GM23338 (cell line): ENCODE results near the gene USP10. TPM values are rescaled to one million over a fixed set of nuclear protein-coding genes. Genes with fewer than 3 reads are reported as not detected.

Experiments used
- ATAC-seq: fragments of 200-7000 bp; cut with Tn5 transposase; 3 replicates; pipeline ENCODE4 v1.9.1; 2020
- DNase-seq: peaks from one replicate; pipeline ENCODE4 v3.0.0-alpha.2; 2015; ENCODE audit warnings: low spot score
- H2AFZ ChIP-seq: fragments of 200-600 bp; sonication (generic); 2 replicates; pipeline ENCODE4 v1.8.0; 2016; ENCODE audit warnings: antibody characterized with exemption, mild to moderate bottlenecking, moderate library complexity
- H3F3A ChIP-seq: fragments of 200-600 bp; sonication (generic); replicated peaks from 2 replicates; pipeline ENCODE4 v1.8.0; 2017; ENCODE audit warnings: antibody characterized with exemption, mixed run types, low read depth
- H3K27ac ChIP-seq: fragments of 200-600 bp; sonication (generic); 2 replicates; pipeline ENCODE4 v1.6.1; 2016; ENCODE audit warnings: low read depth
- H3K27me3 ChIP-seq: fragments of 200-600 bp; sonication (generic); 2 replicates; pipeline ENCODE4 v1.8.0; 2016; ENCODE audit warnings: mild to moderate bottlenecking, mixed run types, moderate library complexity; ENCODE audit not compliant: insufficient read depth
- H3K36me3 ChIP-seq: fragments of 200-600 bp; sonication (generic); 2 replicates; pipeline ENCODE4 v1.8.0; 2016; ENCODE audit warnings: mild to moderate bottlenecking; ENCODE audit not compliant: insufficient read depth
- H3K4me1 ChIP-seq: fragments of 200-600 bp; sonication (generic); 2 replicates; pipeline ENCODE4 v1.8.0; 2016; ENCODE audit warnings: mild to moderate bottlenecking, moderate library complexity; ENCODE audit not compliant: insufficient read depth
- H3K4me2 ChIP-seq: fragments of 200-600 bp; sonication (generic); 2 replicates; pipeline ENCODE4 v1.7.1; 2017; ENCODE audit warnings: mixed run types
- H3K4me3 ChIP-seq: fragments of 200-600 bp; sonication (generic); 2 replicates; pipeline ENCODE4 v1.6.1; 2016; ENCODE audit warnings: mixed run types
- H3K79me2 ChIP-seq: fragments of 200-600 bp; sonication (generic); replicated peaks from 2 replicates; pipeline ENCODE4 v1.8.0; 2017; ENCODE audit warnings: mild to moderate bottlenecking; ENCODE audit not compliant: insufficient read depth
- H3K9me2 ChIP-seq: fragments of 200-600 bp; sonication (generic); 2 replicates; pipeline ENCODE4 v1.8.0; 2017; ENCODE audit not compliant: insufficient read depth
- H4K20me1 ChIP-seq: fragments of 200-600 bp; sonication (generic); replicated peaks from 2 replicates; pipeline ENCODE4 v1.8.0; 2017; ENCODE audit warnings: mild to moderate bottlenecking; ENCODE audit not compliant: insufficient read depth
- H3K27ac Mint-ChIP-seq: 2 replicates; pipeline ENCODE4 v1.8.0; 2020; ENCODE audit warnings: inconsistent platforms, mild to moderate bottlenecking, moderate library complexity, mixed read lengths
- H3K27me3 Mint-ChIP-seq: 3 replicates; pipeline ENCODE4 v1.8.0; 2022; ENCODE audit warnings: low read depth, mild to moderate bottlenecking, moderate library complexity, mixed read lengths, inconsistent platforms; ENCODE audit not compliant: insufficient read depth, poor library complexity
- H3K36me3 Mint-ChIP-seq: 3 replicates; pipeline ENCODE4 v1.8.0; 2021; ENCODE audit warnings: low read depth, mild to moderate bottlenecking, inconsistent platforms, moderate library complexity, mixed read lengths
- H3K4me1 Mint-ChIP-seq: 3 replicates; pipeline ENCODE4 v1.8.0; 2020; ENCODE audit warnings: mild to moderate bottlenecking, inconsistent platforms, mixed read lengths
- H3K4me3 Mint-ChIP-seq: 3 replicates; pipeline ENCODE4 v1.8.0; 2021; ENCODE audit warnings: moderate library complexity, mild to moderate bottlenecking, inconsistent platforms, mixed read lengths
- H3K9me3 Mint-ChIP-seq: 3 replicates; pipeline ENCODE4 v1.8.0; 2020; ENCODE audit warnings: moderate library complexity, mild to moderate bottlenecking, inconsistent platforms, mixed read lengths
- EZH2 ChIP-seq: fragments of 200-600 bp; sonication (generic); IDR thresholded peaks from one replicate; pipeline ENCODE4 v1.8.0; 2017; ENCODE audit warnings: antibody characterized with exemption, mild to moderate bottlenecking, low read depth; ENCODE audit not compliant: unreplicated experiment
- EZH2phosphoT487 ChIP-seq: fragments of 200-600 bp; sonication (generic); IDR thresholded peaks from one replicate; pipeline ENCODE4 v1.8.1; 2018; ENCODE audit warnings: antibody characterized with exemption; ENCODE audit not compliant: unreplicated experiment
- JUNB ChIP-seq: IDR thresholded peaks from one replicate; pipeline ENCODE4 v1.6.1; 2016; ENCODE audit warnings: antibody characterized with exemption; ENCODE audit not compliant: unreplicated experiment
- POLR2AphosphoS5 ChIP-seq: IDR thresholded peaks from 2 replicates; pipeline ENCODE4 v1.6.1; 2016; ENCODE audit warnings: antibody characterized with exemption, low read depth
- STAT1 ChIP-seq: IDR thresholded peaks from one replicate; pipeline ENCODE4 v1.6.1; 2016; ENCODE audit warnings: antibody characterized with exemption; ENCODE audit not compliant: unreplicated experiment
- ZNF331 ChIP-seq: fragments of 250-450 bp; sonication (Bioruptor Pico); IDR thresholded peaks from 2 replicates; pipeline ENCODE4 v1.5.0; 2020; ENCODE audit warnings: low read depth, mild to moderate bottlenecking, moderate library complexity
- polyA plus RNA-seq: library from polyadenylated mRNA; unstranded; fragments of >200 nt; fragmentation: Nextera tagmentation; extraction: Ambion mirVana; gene quantifications from 2 replicates; pipeline ENCODE4 v1.2.1, GENCODE V29; 2016
- total RNA-seq: library from RNA; depleted of rRNA; stranded (reverse); fragments of >200 nt; shearing (Covaris generic); gene quantifications from 2 replicates; pipeline ENCODE4 v1.2.3, GENCODE V29; 2014
- TF ChIP-seq, protein P1 (sequence below), 2 experiments: fragments of 200-600 bp in 1 of 2; sonication (generic) in 1 of 2; conservative IDR thresholded peaks; 2 replicates each; pipeline versions ENCODE4 v1.5.1 to v1.6.1; 2016 to 2017; ENCODE audit warnings: antibody characterized with exemption in 2 of 2, low read depth in 2 of 2, mild to moderate bottlenecking in 2 of 2, moderate library complexity in 1 of 2

USP10 gene
- total and polyA plus RNA-seq, 2 experiments from 2014 or later, result 158 to 194 TPM

DNA sequence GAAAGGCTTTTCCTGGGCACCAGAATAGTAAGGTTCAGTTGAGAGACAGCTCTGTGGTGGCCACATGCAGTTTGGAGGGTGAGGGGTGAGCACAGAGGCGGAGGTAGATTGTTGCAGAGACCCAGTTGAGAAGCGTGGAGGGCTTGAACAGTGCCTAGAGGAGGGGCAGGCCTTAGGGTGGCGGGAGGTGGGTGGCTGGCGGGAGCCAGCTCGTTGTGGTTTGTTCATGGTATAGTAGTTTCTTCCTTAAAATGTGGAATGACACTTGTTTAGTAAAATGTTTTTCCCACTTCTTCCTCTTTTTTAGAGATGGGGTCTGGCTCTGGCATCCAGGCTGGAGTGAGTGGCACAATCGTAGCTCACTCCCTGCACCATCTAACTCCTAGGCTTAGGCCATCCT is 14.2 kb downstream of the USP10 start:
- DNase-seq, result no peak
- Mint-ChIP-seq H3K27ac (no peak overlapping the region), H3K9me3 (no peaks in the 10 kb centered on the region), H3K4me3 (no peak overlapping the region; the same call in 2 of the 3 replicates), H3K27me3 (peaks cover 8% of the 10 kb centered on the region), H3K36me3 (peaks cover 9% of the 10 kb centered on the region; the same call in 2 of the 3 replicates), H3K4me1 (peaks cover 70% of the 10 kb centered on the region)
- no peak overlapping the region for H3K4me3 ChIP-seq
- peak overlapping the region; percentile 41; the same call in 1 of the 2 replicates for H3K4me2 ChIP-seq
- no peaks in the 10 kb centered on the region for H3K27me3 ChIP-seq
- H3K27ac ChIP-seq, result peak overlapping the region; percentile 85; the same call in 1 of the 2 replicates
- no peak overlapping the region for H2AFZ ChIP-seq
- peaks cover 72% of the 10 kb centered on the region for H3K4me1 ChIP-seq
- peaks cover 92% of the 10 kb centered on the region for H4K20me1 ChIP-seq
- ATAC-seq, result peak; percentile 60
- H3K36me3 ChIP-seq, result peaks cover 3% of the 10 kb centered on the region; the same call in 1 of the 2 replicates
- no peaks in the 10 kb centered on the region for H3K9me2 ChIP-seq
- no peak for TF ChIP-seq EZH2phosphoT487
- TF ChIP-seq, protein P1, sequence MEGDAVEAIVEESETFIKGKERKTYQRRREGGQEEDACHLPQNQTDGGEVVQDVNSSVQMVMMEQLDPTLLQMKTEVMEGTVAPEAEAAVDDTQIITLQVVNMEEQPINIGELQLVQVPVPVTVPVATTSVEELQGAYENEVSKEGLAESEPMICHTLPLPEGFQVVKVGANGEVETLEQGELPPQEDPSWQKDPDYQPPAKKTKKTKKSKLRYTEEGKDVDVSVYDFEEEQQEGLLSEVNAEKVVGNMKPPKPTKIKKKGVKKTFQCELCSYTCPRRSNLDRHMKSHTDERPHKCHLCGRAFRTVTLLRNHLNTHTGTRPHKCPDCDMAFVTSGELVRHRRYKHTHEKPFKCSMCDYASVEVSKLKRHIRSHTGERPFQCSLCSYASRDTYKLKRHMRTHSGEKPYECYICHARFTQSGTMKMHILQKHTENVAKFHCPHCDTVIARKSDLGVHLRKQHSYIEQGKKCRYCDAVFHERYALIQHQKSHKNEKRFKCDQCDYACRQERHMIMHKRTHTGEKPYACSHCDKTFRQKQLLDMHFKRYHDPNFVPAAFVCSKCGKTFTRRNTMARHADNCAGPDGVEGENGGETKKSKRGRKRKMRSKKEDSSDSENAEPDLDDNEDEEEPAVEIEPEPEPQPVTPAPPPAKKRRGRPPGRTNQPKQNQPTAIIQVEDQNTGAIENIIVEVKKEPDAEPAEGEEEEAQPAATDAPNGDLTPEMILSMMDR (conservative IDR thresholded peaks at IDR 0.05; ENCODE audit: low read depth in 2 of 2), result no peak
- peaks cover 100% of the 10 kb centered on the region for H3K79me2 ChIP-seq
- H3F3A ChIP-seq, result 0 out of 2 replicates have a peak, but pooled peaks cover 4% of the 10 kb centered on the region

DNA sequence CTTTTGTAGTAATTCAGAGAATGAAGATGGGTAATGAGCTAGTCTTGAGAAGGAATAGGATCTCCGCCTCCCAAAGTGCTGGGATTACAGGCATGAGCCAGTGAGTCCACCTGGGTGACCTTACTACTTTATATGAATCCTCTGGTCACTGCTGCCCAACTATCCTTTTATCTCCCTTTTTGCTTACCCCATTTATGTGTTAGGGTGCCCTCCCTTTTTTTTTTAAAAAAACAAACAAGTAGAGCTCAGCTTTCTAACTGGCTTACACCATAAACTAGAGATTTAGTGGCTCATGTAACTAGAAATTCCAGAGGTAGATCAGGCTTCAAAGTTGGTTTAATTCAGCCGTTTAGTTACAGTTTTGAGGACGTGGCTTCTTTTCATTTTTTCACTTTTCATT is 15.6 kb downstream of the USP10 start:
- Mint-ChIP-seq H3K4me3 (no peak overlapping the region), H3K36me3 (peaks cover 17% of the 10 kb centered on the region; the same call in 2 of the 3 replicates), H3K27me3 (peaks cover 8% of the 10 kb centered on the region), H3K4me1 (peaks cover 71% of the 10 kb centered on the region), H3K27ac (peak overlapping the region; percentile 80), H3K9me3 (no peaks in the 10 kb centered on the region)
- TF ChIP-seq STAT1 (no peak), EZH2 (no peak), ZNF331 (no peak), POLR2AphosphoS5 (no peak), JUNB (no peak)
- TF ChIP-seq, protein P1 (conservative IDR thresholded peaks at IDR 0.05; ENCODE audit: low read depth in 2 of 2), result no peak
- Histone ChIP-seq H2AFZ (no peak overlapping the region), H3K4me2 (no peak overlapping the region), H4K20me1 (peaks cover 92% of the 10 kb centered on the region), H3K4me3 (no peak overlapping the region), H3K9me2 (no peaks in the 10 kb centered on the region), H3K79me2 (peaks cover 100% of the 10 kb centered on the region), H3K27me3 (no peaks in the 10 kb centered on the region), H3K27ac (0 out of 2 replicates have a peak overlapping the region, but pooled peaks have one; percentile 58), H3K4me1 (peaks cover 74% of the 10 kb centered on the region), H3K36me3 (peaks cover 3% of the 10 kb centered on the region; the same call in 1 of the 2 replicates), H3F3A (0 out of 2 replicates have a peak, but pooled peaks cover 2% of the 10 kb centered on the region)
- DNase-seq (no peak), ATAC-seq (no peak)
